GM18907 (cell line): ENCODE results near the gene ONECUT2.

Experiments used
- ATAC-seq: cut with Tn5 transposase; IDR thresholded peaks from one replicate; pipeline ENCODE4 v1.9.1; 2021; ENCODE audit warnings: mild to moderate bottlenecking, moderate library complexity; ENCODE audit not compliant: unreplicated experiment

The ONECUT2 gene

DNA sequence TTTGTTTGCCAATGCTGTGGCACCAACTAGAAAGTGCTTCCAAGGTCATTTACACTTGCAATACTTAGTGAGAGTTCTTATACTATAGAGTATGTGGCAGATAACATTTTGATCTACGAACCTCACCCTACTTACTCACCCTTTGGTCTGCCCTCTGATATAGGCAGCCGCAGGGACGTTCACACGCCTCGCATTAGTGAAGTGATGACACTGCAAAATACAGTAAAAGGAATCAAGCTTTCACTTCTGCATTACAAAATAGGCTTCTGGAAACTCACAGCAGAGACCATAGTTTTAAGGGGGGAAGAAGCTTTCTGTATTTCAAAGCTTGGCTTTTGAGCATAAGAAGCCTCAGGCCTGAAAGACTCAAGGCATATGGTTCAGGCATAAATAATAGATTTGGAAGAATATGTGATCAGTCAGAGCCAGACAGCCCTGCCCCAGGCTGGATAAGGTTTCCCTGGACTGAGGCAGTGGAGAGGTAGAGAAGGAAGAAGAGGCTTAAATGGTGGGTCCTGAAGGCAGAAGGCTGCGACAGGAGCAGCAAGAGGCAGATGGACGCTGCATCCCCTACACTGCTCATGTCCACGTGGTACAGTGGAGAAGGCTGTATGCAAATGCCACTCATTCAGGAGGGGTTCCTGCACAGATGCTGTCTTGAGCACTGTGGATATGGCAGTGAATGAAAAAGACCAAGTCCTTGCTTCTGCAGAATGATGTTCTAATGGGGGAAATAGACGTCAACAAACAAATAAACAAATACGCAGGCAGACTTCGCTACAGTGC is 88.2 kb downstream of the ONECUT2 start:
- ATAC-seq: no peak

DNA sequence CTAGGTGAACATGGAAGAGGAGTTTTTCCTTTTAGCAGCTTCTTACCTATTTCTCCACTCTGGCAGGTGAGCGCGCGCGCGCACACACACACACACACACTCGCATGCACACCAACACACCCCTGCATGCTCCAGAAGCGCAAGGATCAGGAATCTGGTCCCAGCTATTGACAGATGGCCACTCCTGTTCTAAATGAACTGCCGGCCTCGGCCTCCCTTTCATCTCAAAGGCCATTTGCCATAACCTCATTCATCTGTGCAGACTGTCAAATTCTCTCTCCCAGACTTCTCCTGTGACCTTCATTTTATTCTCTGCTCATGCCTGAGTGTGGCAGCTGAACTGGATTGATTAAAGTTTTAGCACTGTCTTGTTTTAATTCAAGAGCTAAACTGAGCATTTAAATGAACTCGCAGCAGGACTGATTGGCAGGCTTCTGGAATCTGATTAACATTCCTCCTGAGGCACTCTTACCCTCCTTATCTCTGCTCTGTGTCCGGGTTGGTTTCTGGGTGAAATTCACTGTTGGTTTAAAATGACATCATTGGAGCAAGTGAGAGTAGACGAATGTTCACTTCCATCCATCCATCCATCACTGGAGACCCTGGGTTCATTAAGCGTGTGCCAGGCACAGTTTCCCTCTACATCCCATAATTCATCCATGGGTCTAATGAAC is 92.5 kb downstream of the ONECUT2 start:
- no peak for ATAC-seq

DNA sequence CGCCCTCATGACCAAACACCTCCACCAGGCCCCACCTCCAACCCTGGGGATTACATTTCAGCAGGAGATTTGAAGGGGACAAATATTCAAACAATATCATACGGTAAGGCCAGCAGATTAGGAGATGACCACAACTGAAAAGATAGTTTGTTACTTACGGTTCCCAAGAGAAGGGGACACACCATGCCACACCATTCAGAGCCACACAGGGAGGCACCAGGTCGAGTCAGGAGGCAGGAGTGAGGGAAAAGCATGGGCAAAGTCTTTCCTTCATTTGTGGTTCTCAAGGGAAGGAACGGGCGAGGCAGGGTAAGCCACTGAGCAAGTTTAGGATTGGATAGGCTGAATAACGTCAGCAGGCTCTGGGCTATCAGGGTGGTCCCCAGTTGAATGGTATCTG is 94.0 kb downstream of the ONECUT2 start:
- ATAC-seq: no peak

DNA sequence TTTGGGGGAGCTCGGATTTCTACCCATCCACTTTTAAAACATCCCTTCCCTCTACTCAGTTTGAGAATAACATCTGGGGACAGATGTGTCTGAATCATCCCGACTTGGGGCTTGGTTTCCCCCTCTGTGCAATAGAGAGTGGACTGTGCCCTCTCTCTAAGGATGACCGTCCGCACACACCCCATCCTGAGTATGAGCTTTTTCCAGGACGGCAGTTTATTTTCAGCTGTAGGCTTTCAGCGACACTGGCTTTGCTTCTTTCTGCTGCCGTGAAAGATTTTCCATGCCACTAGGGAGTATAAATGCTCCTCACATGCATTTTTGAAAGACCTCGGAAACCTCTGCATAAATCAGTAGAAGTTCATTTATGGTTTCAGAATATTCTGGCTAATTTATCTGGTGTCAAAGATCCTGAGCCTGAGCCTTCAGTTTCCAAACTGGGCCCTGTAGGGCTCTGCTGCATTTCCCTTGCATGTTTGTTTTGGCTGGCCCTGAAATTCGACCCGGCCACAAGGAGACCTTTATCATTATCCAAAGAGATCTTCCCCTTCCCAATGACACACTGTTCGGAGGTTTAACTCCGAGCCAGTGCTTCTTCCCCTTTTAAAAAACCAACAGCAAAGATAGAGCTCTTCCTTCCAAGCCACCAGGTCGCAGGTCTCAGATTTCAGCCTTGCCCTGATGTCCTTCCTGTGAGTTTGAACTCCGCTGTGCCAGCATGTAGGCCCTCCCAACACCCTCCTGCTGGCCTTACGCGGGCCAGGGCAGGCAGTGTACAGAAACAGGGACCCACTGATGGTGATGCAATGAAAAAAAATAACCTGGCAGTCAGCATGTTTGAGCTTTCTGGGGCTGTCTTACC is 98.1 kb downstream of the ONECUT2 start:
- no peak for ATAC-seq

DNA sequence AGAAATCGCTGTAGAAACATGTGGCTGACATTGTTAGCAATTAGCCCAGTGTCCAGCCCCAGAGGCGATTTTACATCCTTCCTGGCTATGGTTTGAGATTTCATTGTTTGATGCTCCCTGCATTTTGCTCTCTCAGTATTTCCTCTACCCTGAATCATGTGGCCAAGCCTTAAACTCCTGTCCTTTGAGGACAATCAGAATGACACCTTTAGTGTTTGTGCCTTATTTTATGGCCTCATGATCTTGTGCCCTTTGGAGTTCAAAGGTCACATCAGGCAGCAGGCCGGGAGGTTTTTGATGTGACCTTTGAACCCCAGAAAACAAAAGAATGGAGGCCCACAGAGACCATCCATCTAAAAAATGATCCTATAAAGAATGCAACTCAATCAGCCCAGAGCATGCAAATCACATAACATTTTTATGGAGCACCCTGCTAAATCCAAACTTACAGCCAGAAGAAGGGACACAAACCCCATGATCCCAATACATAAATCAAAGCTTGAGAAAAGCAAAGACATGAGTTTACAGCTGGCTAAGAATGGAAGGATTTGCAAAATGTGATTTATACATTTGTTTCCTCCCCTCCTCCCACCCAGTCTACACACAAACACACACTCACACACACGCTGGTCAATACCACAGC is 98.8 kb downstream of the ONECUT2 start:
- ATAC-seq: no peak

DNA sequence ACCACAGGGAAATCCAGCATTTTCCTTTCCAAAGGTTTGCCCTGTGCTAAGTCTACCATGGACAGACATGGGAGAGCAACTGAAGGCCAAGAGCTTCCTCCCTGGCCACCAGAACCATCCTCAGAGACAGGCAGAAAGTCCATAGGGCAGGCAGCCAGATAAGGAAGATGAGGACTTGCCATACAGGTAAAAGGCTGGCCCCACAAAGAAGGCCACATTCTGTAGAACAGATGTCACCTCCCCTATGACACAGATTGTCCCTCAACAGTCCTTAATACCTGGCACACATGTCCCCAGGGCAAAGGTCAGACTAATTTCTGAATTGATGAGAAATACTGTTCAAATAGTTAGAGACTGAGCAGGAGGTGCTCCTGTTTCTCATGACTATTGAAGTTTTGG is 99.3 kb downstream of the ONECUT2 start:
- no peak for ATAC-seq

DNA sequence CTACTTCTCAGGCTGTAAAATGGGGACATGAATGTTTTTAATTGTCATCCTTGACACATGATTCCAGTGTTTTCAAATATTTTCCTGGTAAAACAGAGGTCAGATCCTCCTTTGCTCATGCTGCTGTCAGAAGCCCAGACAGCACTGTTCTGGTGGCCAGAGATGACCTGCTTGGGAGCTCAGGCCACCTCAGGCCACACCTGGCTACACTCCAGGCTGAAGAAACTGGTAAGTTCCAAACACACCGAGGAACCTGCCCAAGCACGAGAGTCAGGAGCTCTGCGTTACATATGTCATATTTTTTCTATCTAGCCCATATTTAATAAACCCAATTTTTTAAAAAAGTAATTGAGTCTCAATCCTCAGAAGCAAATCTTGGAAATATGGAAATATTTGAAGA is 103.4 kb downstream of the ONECUT2 start:
- no peak for ATAC-seq

DNA sequence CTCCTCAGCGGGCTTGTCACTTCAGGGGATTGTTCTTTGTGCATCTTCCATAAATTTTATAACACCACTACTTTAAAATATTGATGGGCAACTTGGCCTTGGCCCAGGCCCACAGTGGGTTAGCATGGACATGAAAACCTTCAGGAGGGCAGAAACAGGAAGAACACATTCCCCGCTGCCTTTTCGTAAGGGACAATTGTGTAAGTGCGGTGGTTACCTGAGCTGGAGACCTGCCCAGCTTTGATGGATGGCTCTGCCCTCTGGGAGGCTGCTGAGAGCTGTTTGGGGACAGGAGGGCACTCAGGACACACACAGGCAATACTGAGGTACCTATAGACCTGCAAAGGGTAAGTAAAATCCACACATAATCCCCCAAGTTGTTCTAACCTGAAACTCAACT is 104.5 kb downstream of the ONECUT2 start:
- no peak for ATAC-seq
